Smooth muscle cell (in vitro differentiated cells): Measurements from ENCODE around the gene BRCA2. TPM values are rescaled to one million over a fixed set of nuclear protein-coding genes. Genes with fewer than 3 reads are reported as not detected.

ENCODE experiments used
- DNase-seq: peaks from one replicate; lab custom pipeline; 2025; ENCODE audit not compliant: unreplicated experiment; lab: John Stamatoyannopoulos, UW
- H2AFZ ChIP-seq: fragments of 200-600 bp; sonication (generic); 2 replicates; pipeline ENCODE4 v1.6.0; 2016; ENCODE audit warnings: antibody characterized with exemption, low read depth, mild to moderate bottlenecking
- H3F3A ChIP-seq: fragments of 200-600 bp; sonication (generic); 2 replicates; pipeline ENCODE4 v1.6.0; 2017; ENCODE audit warnings: antibody characterized with exemption, low read depth
- H3K27ac ChIP-seq: fragments of 200-600 bp; sonication (generic); 2 replicates; pipeline ENCODE4 v1.5.1; 2016; ENCODE audit warnings: low read depth, mild to moderate bottlenecking
- H3K27me3 ChIP-seq: fragments of 200-600 bp; sonication (generic); 2 replicates; pipeline ENCODE4 v1.6.1; 2016; ENCODE audit warnings: low read depth, mild to moderate bottlenecking
- H3K36me3 ChIP-seq: fragments of 200-600 bp; sonication (generic); 2 replicates; pipeline ENCODE4 v1.5.1; 2016; ENCODE audit warnings: low read depth
- H3K4me1 ChIP-seq: fragments of 200-600 bp; sonication (generic); 2 replicates; pipeline ENCODE4 v1.5.1; 2016; ENCODE audit warnings: low read depth
- H3K4me2 ChIP-seq: fragments of 200-600 bp; sonication (generic); 2 replicates; pipeline ENCODE4 v1.6.0; 2016; ENCODE audit warnings: mild to moderate bottlenecking
- H3K4me3 ChIP-seq: fragments of 200-600 bp; sonication (generic); 2 replicates; pipeline ENCODE4 v1.5.1; 2016; ENCODE audit warnings: mild to moderate bottlenecking
- H3K79me2 ChIP-seq: fragments of 200-600 bp; sonication (generic); 2 replicates; pipeline ENCODE4 v1.6.0; 2016; ENCODE audit warnings: low read depth, mild to moderate bottlenecking
- H3K9ac ChIP-seq: fragments of 200-600 bp; sonication (generic); 2 replicates; pipeline ENCODE4 v1.6.0; 2016; ENCODE audit warnings: low read depth
- H3K9me3 ChIP-seq: fragments of 200-600 bp; sonication (generic); replicated peaks from 2 replicates; pipeline ENCODE4 v1.5.1; 2016; ENCODE audit warnings: low read depth
- H4K20me1 ChIP-seq: fragments of 200-600 bp; sonication (generic); 2 replicates; pipeline ENCODE4 v1.6.0; 2016; ENCODE audit warnings: low read depth
- CTCF ChIP-seq: fragments of 200-600 bp; sonication (generic); IDR thresholded peaks from 2 replicates; pipeline ENCODE4 v1.5.1; 2017; ENCODE audit warnings: borderline replicate concordance, mild to moderate bottlenecking, antibody characterized with exemption; ENCODE audit not compliant: insufficient read depth, poor library complexity, severe bottlenecking
- WGBS: methylation state at CpG from one replicate; pipeline ENCODE4 v1.1.7; 2016; ENCODE audit warnings: low lambda C conversion rate; 5-methylcytosine and 5-hydroxymethylcytosine counted together
- polyA plus RNA-seq: library from polyadenylated mRNA; unstranded; fragments of >200 nt; fragmentation: Nextera tagmentation; extraction: Ambion mirVana; gene quantifications from 2 replicates; pipeline ENCODE4 v1.2.1, GENCODE V29; 2016
- total RNA-seq: library from RNA; depleted of rRNA; stranded (reverse); fragments of >200 nt; gene quantifications from 2 replicates; pipeline ENCODE4 v1.2.3, GENCODE V29; 2014

Gene BRCA2
- total and polyA plus RNA-seq, 2 experiments from 2014 or later = 1.7 to 4.4 TPM

GRCh38 chr13:32323912-32324311, 8.6 kb downstream of the BRCA2 start:
- no peaks in the 10 kb centered on the region for H3K9me3 ChIP-seq
- TF ChIP-seq CTCF = no peak
- H3K27me3 ChIP-seq = no peaks in the 10 kb centered on the region
- no peak overlapping the region for H2AFZ ChIP-seq
- H4K20me1 ChIP-seq = no peaks in the 10 kb centered on the region
- no peak overlapping the region for H3K4me2 ChIP-seq
- peak overlapping the region; percentile 18 for H3K27ac ChIP-seq
- peak overlapping the region; percentile 21 for H3K9ac ChIP-seq
- DNase-seq = no peak
- H3K4me1 ChIP-seq = no peaks in the 10 kb centered on the region
- no peak overlapping the region for H3K4me3 ChIP-seq
- H3K36me3 ChIP-seq = no peaks in the 10 kb centered on the region
- H3F3A ChIP-seq = no peaks in the 10 kb centered on the region
- no peaks in the 10 kb centered on the region for H3K79me2 ChIP-seq

- no peak for TF ChIP-seq CTCF
- no peak overlapping the region for H3K4me3 ChIP-seq
- no peaks in the 10 kb centered on the region for H4K20me1 ChIP-seq
- WGBS = 94% methylated on average over 2 of the region's 2 CpGs
- H3K36me3 ChIP-seq = no peaks in the 10 kb centered on the region
- no peaks in the 10 kb centered on the region for H3K27me3 ChIP-seq
- no peaks in the 10 kb centered on the region for H3K9me3 ChIP-seq
- no peak overlapping the region for H3K4me2 ChIP-seq
- no peaks in the 10 kb centered on the region for H3F3A ChIP-seq
- H2AFZ ChIP-seq = no peak overlapping the region
- H3K4me1 ChIP-seq = no peaks in the 10 kb centered on the region
- DNase-seq = no peak
- no peaks in the 10 kb centered on the region for H3K79me2 ChIP-seq
- no peak overlapping the region for H3K27ac ChIP-seq
- no peak overlapping the region for H3K9ac ChIP-seq
These were observed 15.1 kb downstream of the BRCA2 start for GRCh38 chr13:32330441-32330840.

- Histone ChIP-seq H3K4me2 (no peak overlapping the region), H3K79me2 (no peaks in the 10 kb centered on the region), H3K27me3 (no peaks in the 10 kb centered on the region), H3K4me3 (no peak overlapping the region), H3F3A (no peaks in the 10 kb centered on the region), H3K9ac (no peak overlapping the region), H3K4me1 (no peaks in the 10 kb centered on the region), H4K20me1 (no peaks in the 10 kb centered on the region), H3K9me3 (no peaks in the 10 kb centered on the region), H3K27ac (no peak overlapping the region), H2AFZ (no peak overlapping the region), H3K36me3 (peaks cover 4% of the 10 kb centered on the region)
- DNase-seq = no peak
- 87% methylated on average over 2 of the region's 2 CpGs for WGBS
- TF ChIP-seq CTCF = no peak
These were observed 19.4 kb downstream of the BRCA2 start for GRCh38 chr13:32334671-32335070.

- Histone ChIP-seq H3K4me2 (no peak overlapping the region), H2AFZ (no peak overlapping the region), H3K4me1 (no peaks in the 10 kb centered on the region)
These were observed 25.6 kb downstream of the BRCA2 start for GRCh38 chr13:32340914-32341313.

More at GRCh38 chr13:32340914-32341313, 25.6 kb downstream of the BRCA2 start:
- Histone ChIP-seq H3F3A (no peaks in the 10 kb centered on the region), H3K79me2 (no peaks in the 10 kb centered on the region), H4K20me1 (no peaks in the 10 kb centered on the region), H3K27me3 (no peaks in the 10 kb centered on the region), H3K9me3 (no peaks in the 10 kb centered on the region), H3K4me3 (no peak overlapping the region), H3K27ac (no peak overlapping the region), H3K36me3 (peaks cover 4% of the 10 kb centered on the region), H3K9ac (no peak overlapping the region)
- no peak for TF ChIP-seq CTCF
- WGBS = 93% methylated on average over 3 of the region's 3 CpGs
- DNase-seq = no peak
